H9 (cell line): ENCODE results near the gene UMAD1. TPM values are rescaled to one million over a fixed set of nuclear protein-coding genes. Genes with fewer than 3 reads are reported as not detected.
"Not testable (repeated sequence)": the region's sequence is repeated elsewhere in the genome, so short reads cannot be mapped to it uniquely, and the experiment has no call there.

Source experiments
- DNase-seq: peaks from one replicate; pipeline ENCODE4 v3.0.0-alpha.2; 2017
- H2AFZ ChIP-seq: one replicate; pipeline ENCODE4 v1.6.1; 2013; ENCODE audit warnings: mild to moderate bottlenecking, low read length, control low read depth, moderate library complexity
- H2AK5ac ChIP-seq: 2 replicates; pipeline ENCODE4 v1.6.1; 2013; ENCODE audit warnings: low read length, control low read depth, mixed read lengths; ENCODE audit not compliant: insufficient read length
- H2BK120ac ChIP-seq: one replicate; pipeline ENCODE4 v1.6.1; 2013; ENCODE audit warnings: low read depth, mild to moderate bottlenecking, low read length, control low read depth, inconsistent platforms; ENCODE audit not compliant: poor library complexity, severe bottlenecking
- H2BK12ac ChIP-seq: 2 replicates; pipeline ENCODE4 v1.6.1; 2013; ENCODE audit warnings: low read length, control low read depth, mixed read lengths, low read depth; ENCODE audit not compliant: insufficient read length
- H2BK15ac ChIP-seq: 2 replicates; pipeline ENCODE4 v1.6.1; 2013; ENCODE audit warnings: low read depth, low read length, control low read depth
- H2BK20ac ChIP-seq: one replicate; pipeline ENCODE4 v1.6.1; 2013; ENCODE audit warnings: low read depth, mild to moderate bottlenecking, low read length, control low read depth, inconsistent platforms; ENCODE audit not compliant: poor library complexity, severe bottlenecking
- H2BK5ac ChIP-seq: 2 replicates; pipeline ENCODE4 v1.6.1; 2013; ENCODE audit warnings: low read length, control low read depth, mixed read lengths; ENCODE audit not compliant: insufficient read length
- H3K14ac ChIP-seq: 2 replicates; pipeline ENCODE4 v1.6.1; 2013; ENCODE audit warnings: low read length, control low read depth; ENCODE audit not compliant: insufficient read depth
- H3K18ac ChIP-seq: 2 replicates; pipeline ENCODE4 v1.6.1; 2013; ENCODE audit warnings: low read depth, mild to moderate bottlenecking, mixed read lengths, low read length, control low read depth; ENCODE audit not compliant: insufficient read length
- H3K23ac ChIP-seq: 2 replicates; pipeline ENCODE4 v1.6.1; 2013; ENCODE audit warnings: low read length, control low read depth, mixed read lengths, low read depth; ENCODE audit not compliant: insufficient read length
- H3K23me2 ChIP-seq: 2 replicates; pipeline ENCODE4 v1.6.1; 2013; ENCODE audit warnings: low read depth, mild to moderate bottlenecking, mixed read lengths, low read length, control low read depth; ENCODE audit not compliant: insufficient read length, poor library complexity, severe bottlenecking
- H3K27ac ChIP-seq: 2 replicates; pipeline ENCODE4 v1.5.1; 2013; ENCODE audit warnings: low read length, control low read depth, mixed read lengths, low read depth; ENCODE audit not compliant: insufficient read length
- H3K27me3 ChIP-seq: 2 replicates; pipeline ENCODE4 v1.6.1; 2013; ENCODE audit warnings: low read length, control low read depth, inconsistent platforms; ENCODE audit not compliant: insufficient read depth
- H3K4ac ChIP-seq: 2 replicates; pipeline ENCODE4 v1.6.1; 2013; ENCODE audit warnings: low read depth, mild to moderate bottlenecking, control low read depth, inconsistent platforms, low read length, moderate library complexity
- H3K4me1 ChIP-seq: 2 replicates; pipeline ENCODE4 v1.6.1; 2013; ENCODE audit warnings: low read length, control low read depth, inconsistent platforms; ENCODE audit not compliant: insufficient read depth
- H3K4me2 ChIP-seq: 2 replicates; pipeline ENCODE4 v1.6.1; 2013; ENCODE audit warnings: low read length, control low read depth, mixed read lengths; ENCODE audit not compliant: insufficient read length, insufficient read depth
- H3K56ac ChIP-seq: 2 replicates; pipeline ENCODE4 v1.6.1; 2013; ENCODE audit warnings: low read depth, mild to moderate bottlenecking, mixed read lengths, low read length, control low read depth; ENCODE audit not compliant: insufficient read length
- H3K79me1 ChIP-seq: 2 replicates; pipeline ENCODE4 v1.6.1; 2013; ENCODE audit warnings: low read depth, mild to moderate bottlenecking, moderate library complexity, low read length, control low read depth, inconsistent platforms; ENCODE audit not compliant: insufficient read depth, poor library complexity, severe bottlenecking
- H3K79me2 ChIP-seq: 2 replicates; pipeline ENCODE4 v1.6.1; 2013; ENCODE audit warnings: low read length, control low read depth, inconsistent platforms; ENCODE audit not compliant: insufficient read depth
- H3K9ac ChIP-seq: 2 replicates; pipeline ENCODE4 v1.6.1; 2013; ENCODE audit warnings: low read length, control low read depth, mixed read lengths; ENCODE audit not compliant: insufficient read length; ENCODE audit errors: extremely low read depth
- H3K9me3 ChIP-seq: one replicate; pipeline ENCODE4 v1.6.1; 2013; ENCODE audit warnings: low read depth, low read length, inconsistent platforms; ENCODE audit not compliant: control insufficient read depth
- H3T11ph ChIP-seq: one replicate; pipeline ENCODE4 v1.6.1; 2013; ENCODE audit warnings: mild to moderate bottlenecking, low read length, control low read depth, inconsistent platforms
- H4K20me1 ChIP-seq: one replicate; pipeline ENCODE4 v1.6.1; 2013; ENCODE audit not compliant: control insufficient read depth, insufficient read length, insufficient read depth
- H4K5ac ChIP-seq: 2 replicates; pipeline ENCODE4 v1.6.1; 2013; ENCODE audit warnings: low read depth, mild to moderate bottlenecking, mixed read lengths, low read length, control low read depth; ENCODE audit not compliant: insufficient read length
- H4K8ac ChIP-seq: replicated peaks from 2 replicates; pipeline ENCODE4 v1.6.1; 2013; ENCODE audit warnings: low read length, control low read depth, mixed read lengths, low read depth; ENCODE audit not compliant: insufficient read length
- H4K91ac ChIP-seq: 2 replicates; pipeline ENCODE4 v1.6.1; 2013; ENCODE audit warnings: low read depth, mild to moderate bottlenecking, moderate library complexity, mixed read lengths, low read length, control low read depth; ENCODE audit not compliant: insufficient read length
- H3K27ac Mint-ChIP-seq, 3 experiments: 2 replicates in 2 of 3; 3 replicates in 1 of 3; pipeline ENCODE4 v1.8.0; 2020 to 2021; ENCODE audit warnings: mixed read lengths in 3 of 3, mild to moderate bottlenecking in 1 of 3, moderate library complexity in 1 of 3
- H3K27me3 Mint-ChIP-seq: 2 replicates; pipeline ENCODE4 v1.8.0; 2021; ENCODE audit warnings: low read depth, mild to moderate bottlenecking, moderate library complexity, mixed read lengths
- H3K36me3 Mint-ChIP-seq, 3 experiments: 2 replicates in 2 of 3; 3 replicates in 1 of 3; pipeline ENCODE4 v1.8.0; 2020 to 2021; ENCODE audit warnings: low read depth in 3 of 3, mixed read lengths in 3 of 3; ENCODE audit not compliant: insufficient read depth in 1 of 3
- H3K4me1 Mint-ChIP-seq, 2 experiments: 2 replicates each; pipeline ENCODE4 v1.8.0; 2020; ENCODE audit warnings: mixed read lengths in 2 of 2
- H3K4me3 Mint-ChIP-seq, 2 experiments: 2 replicates in 1 of 2; 3 replicates in 1 of 2; pipeline ENCODE4 v1.8.0; 2020 to 2021; ENCODE audit warnings: mild to moderate bottlenecking in 2 of 2, mixed read lengths in 2 of 2, moderate library complexity in 1 of 2
- H3K9me3 Mint-ChIP-seq, 2 experiments: 2 replicates in 1 of 2; 3 replicates in 1 of 2; pipeline ENCODE4 v1.8.0; 2020; ENCODE audit warnings: mild to moderate bottlenecking in 2 of 2, mixed read lengths in 2 of 2, moderate library complexity in 1 of 2
- CTCF ChIP-seq: fragments of 200-600 bp; sonication (generic); conservative IDR thresholded peaks from 3 replicates; pipeline ENCODE4 v1.8.0; 2021; ENCODE audit warnings: antibody characterized with exemption, mild to moderate bottlenecking
- WGBS: extraction: QIAGEN DNeasy Blood & Tissue Kit; methylation state at CpG from one replicate; pipeline ENCODE4 v1.1.7; 2013; ENCODE audit warnings: missing lambda C conversion rate, low lambda C conversion rate, mixed read lengths; ENCODE audit not compliant: insufficient read length; ENCODE audit errors: extremely low coverage; 5-methylcytosine and 5-hydroxymethylcytosine counted together
- total RNA-seq: library from RNA; stranded (reverse); gene quantifications from 2 replicates; pipeline ENCODE4 v1.2.1, GENCODE V29; 2021

The UMAD1 gene
- total RNA-seq, 1 experiment from 2014 or later: 8.9 TPM

GRCh38 chr7:7654964-7655715, 14.6 kb downstream of the UMAD1 start:
- Histone ChIP-seq H2BK15ac (no peak overlapping the region), H2BK12ac (no peak overlapping the region), H2AK5ac (no peak overlapping the region), H3K4me1 (no peaks in the 10 kb centered on the region), H2BK120ac (no peak overlapping the region), H4K20me1 (no peaks in the 10 kb centered on the region), H3K27me3 (no peaks in the 10 kb centered on the region), H2BK20ac (no peak overlapping the region), H3K79me2 (no peaks in the 10 kb centered on the region; the same call in 1 of the 2 replicates), H3K23ac (no peak overlapping the region), H3K23me2 (no peaks in the 10 kb centered on the region), H3K4me2 (no peak overlapping the region), H3K9ac (no peak overlapping the region), H3K56ac (no peak overlapping the region), H4K5ac (no peak overlapping the region), H3K27ac (no peak overlapping the region), H4K91ac (no peak overlapping the region), H3K14ac (no peak overlapping the region), H3K4ac (no peak overlapping the region), H3K79me1 (peaks cover 4% of the 10 kb centered on the region), H3T11ph (no peak overlapping the region), H4K8ac (no peak overlapping the region), H2AFZ (no peak overlapping the region), H2BK5ac (no peak overlapping the region), H3K9me3 (no peaks in the 10 kb centered on the region), H3K18ac (no peak overlapping the region)
- Mint-ChIP-seq H3K36me3 (peaks cover 18 to 32% (median 22%) of the 10 kb centered on the region in 3 experiments), H3K27ac (no peak overlapping the region), H3K4me3 (no peak overlapping the region), H3K4me1 (peaks cover 8 to 17% of the 10 kb centered on the region in 2 experiments; a peak in 3 of 4 replicates), H3K27me3 (no peaks in the 10 kb centered on the region), H3K9me3 (peaks cover 20 to 28% of the 10 kb centered on the region in 2 experiments)
- no peak for DNase-seq
- no CpG with 5 or more reads among the region's 4 CpGs for WGBS
- TF ChIP-seq CTCF: no peak

GRCh38 chr7:7656459-7656858, 15.9 kb downstream of the UMAD1 start:
- Mint-ChIP-seq H3K9me3 (peaks cover 20 to 28% of the 10 kb centered on the region in 2 experiments), H3K36me3 (peaks cover 18 to 32% (median 22%) of the 10 kb centered on the region in 3 experiments), H3K4me1 (peaks cover 8 to 16% of the 10 kb centered on the region in 2 experiments; a peak in 3 of 4 replicates)
- not testable (repeated sequence) for H2AFZ ChIP-seq, H3K27ac ChIP-seq, H3K27me3 Mint-ChIP-seq, H4K8ac ChIP-seq, H3K14ac ChIP-seq, H2BK12ac ChIP-seq, H2BK20ac ChIP-seq, H3K79me2 ChIP-seq, H2AK5ac ChIP-seq, H2BK120ac ChIP-seq, H3K4me3 Mint-ChIP-seq, H2BK5ac ChIP-seq, DNase-seq, H3K79me1 ChIP-seq, H3K23me2 ChIP-seq, H3K9me3 ChIP-seq, H3K56ac ChIP-seq, H3K23ac ChIP-seq, H3K27ac Mint-ChIP-seq, H4K5ac ChIP-seq, H3T11ph ChIP-seq, H3K9ac ChIP-seq, H3K27me3 ChIP-seq, H3K4me1 ChIP-seq, H4K91ac ChIP-seq, H3K18ac ChIP-seq, H4K20me1 ChIP-seq, H3K4ac ChIP-seq, H3K4me2 ChIP-seq, H2BK15ac ChIP-seq
- WGBS: no CpG with 5 or more reads among the region's 3 CpGs
